ENCODE data around the gene IFNG.
"Not testable (repeated sequence)": the region's sequence is repeated elsewhere in the genome, so short reads cannot be mapped to it uniquely, and the experiment has no call there.

Gene IFNG

GRCh38 chr12:68159681-68160304 lies at the start of gene IFNG:
Gene IFNG, minus strand, starts transcription at chr12:68159740. Its CDS starts 125 bp downstream, at chr12:68159615.
- no peak for TF ChIP-seq CTCF (IDR thresholded peaks at IDR 0.05; ENCODE audit: low read depth, low read length, missing control alignments)
- DNase-seq (ENCODE audit: extremely low read depth, low read depth): no peak
- H3K4me3 ChIP-seq (replicated peaks; ENCODE audit: low read depth, low read length): no peak within 1 kb of the TSS

- H3K4me3 ChIP-seq (replicated peaks; ENCODE audit: low read depth, low read length); DNase-seq (ENCODE audit: extremely low read depth, low read depth): not testable (repeated sequence)
Observed at GRCh38 chr12:68209048-68209728, 49.6 kb upstream of the IFNG start.

- no peak for DNase-seq (ENCODE audit: extremely low read depth, low read depth)
- H3K4me3 ChIP-seq (replicated peaks; ENCODE audit: low read depth, low read length): no peak overlapping the region
- no peak for TF ChIP-seq CTCF (IDR thresholded peaks at IDR 0.05; ENCODE audit: low read depth, low read length, missing control alignments)
Observed at GRCh38 chr12:68207276-68207675, 47.7 kb upstream of the IFNG start.

- no peak for TF ChIP-seq CTCF (IDR thresholded peaks at IDR 0.05; ENCODE audit: low read depth, low read length, missing control alignments)
- no peak overlapping the region for H3K4me3 ChIP-seq (replicated peaks; ENCODE audit: low read depth, low read length)
- no peak for DNase-seq (ENCODE audit: extremely low read depth, low read depth)
Observed at GRCh38 chr12:68206446-68206845, 46.9 kb upstream of the IFNG start.

- no peak overlapping the region for H3K4me3 ChIP-seq (replicated peaks; ENCODE audit: low read depth, low read length)
- no peak for TF ChIP-seq CTCF (IDR thresholded peaks at IDR 0.05; ENCODE audit: low read depth, low read length, missing control alignments)
- no peak for DNase-seq (ENCODE audit: extremely low read depth, low read depth)
Observed at GRCh38 chr12:68203460-68203875, 43.9 kb upstream of the IFNG start.

GRCh38 chr12:68200854-68201253 lies 41.3 kb upstream of the IFNG start:
- no peak overlapping the region for H3K4me3 ChIP-seq (replicated peaks; ENCODE audit: low read depth, low read length)
- no peak for TF ChIP-seq CTCF (IDR thresholded peaks at IDR 0.05; ENCODE audit: low read depth, low read length, missing control alignments)
- no peak for DNase-seq (ENCODE audit: extremely low read depth, low read depth)

- H3K4me3 ChIP-seq (replicated peaks; ENCODE audit: low read depth, low read length): no peak overlapping the region
- TF ChIP-seq CTCF (IDR thresholded peaks at IDR 0.05; ENCODE audit: low read depth, low read length, missing control alignments): no peak
- no peak for DNase-seq (ENCODE audit: extremely low read depth, low read depth)
Observed at GRCh38 chr12:68199127-68199526, 39.6 kb upstream of the IFNG start.

Data from HFF-Myc (cell line).